B cell (primary cell): ENCODE data around the gene CACNA2D3. TPM values are rescaled to one million over a fixed set of nuclear protein-coding genes. Genes with fewer than 3 reads are reported as not detected.

Experiments
- ATAC-seq: fragments of 200-7000 bp; cut with Tn5 transposase; one replicate; pipeline ENCODE4 v1.10.0; 2021; ENCODE audit warnings: low read depth, mild to moderate bottlenecking, moderate number of reproducible peaks, moderate library complexity
- CTCF ChIA-PET: fragments of 350-600 bp; sonication (Branson Sonifier 250); formaldehyde crosslinking; loops from one replicate; lab custom pipeline; 2021; ENCODE audit warnings: antibody characterized with exemption, inconsistent platforms; lab: Charles Lee
- POLR2A ChIA-PET: fragments of 350-600 bp; sonication (Branson Sonifier 250); formaldehyde crosslinking; loops from one replicate; lab custom pipeline; 2021; ENCODE audit warnings: antibody characterized with exemption; lab: Charles Lee
- DNase-seq: peaks from one replicate; pipeline ENCODE4 v3.0.0; 2013
- H2AFZ ChIP-seq: 2 replicates; pipeline ENCODE4 v1.6.1; 2012; ENCODE audit warnings: mild to moderate bottlenecking, low read depth, low read length; ENCODE audit not compliant: insufficient read depth, poor library complexity, severe bottlenecking
- H3K27ac ChIP-seq, 2 donors: 1 replicate in 1 of 2; 2 replicates in 1 of 2; pipeline ENCODE4 v1.5.1; 2012 to 2013; ENCODE audit warnings: low read length in 2 of 2, mild to moderate bottlenecking in 2 of 2, moderate library complexity in 1 of 2
- H3K27me3 ChIP-seq, 4 experiments: fragments of 200-600 bp in 1 of 4; sonication (generic) in 1 of 4; replicated peaks in 1 of 4; 1 replicate in 2 of 4; 2 replicates in 2 of 4; pipeline versions ENCODE4 v1.6.1 to v1.7.0; 2013 to 2016; ENCODE audit warnings: low read length in 3 of 4, mild to moderate bottlenecking in 2 of 4, mixed read lengths in 1 of 4, moderate library complexity in 1 of 4; ENCODE audit not compliant: insufficient read depth in 4 of 4, control insufficient read depth in 3 of 4; ENCODE audit errors: control extremely low read depth in 1 of 4
- H3K36me3 ChIP-seq, 2 experiments: replicated peaks in 1 of 2; 1 replicate in 1 of 2; 2 replicates in 1 of 2; pipeline versions ENCODE4 v1.6.1 to v1.7.1; 2013; ENCODE audit warnings: low read length in 1 of 2; ENCODE audit not compliant: insufficient read depth in 2 of 2, control insufficient read depth in 1 of 2; ENCODE audit errors: control extremely low read depth in 1 of 2, extremely low read depth in 1 of 2
- H3K4me1 ChIP-seq, 2 donors: fragments of 200-600 bp in 1 of 2; sonication (generic) in 1 of 2; 1 replicate in 1 of 2; 2 replicates in 1 of 2; pipeline versions ENCODE4 v1.5.1 to v1.6.1; 2013 to 2017; ENCODE audit warnings: low read length in 2 of 2; ENCODE audit not compliant: control insufficient read depth in 2 of 2, insufficient read depth in 2 of 2
- H3K4me2 ChIP-seq: replicated peaks from 2 replicates; pipeline ENCODE3; 2012; ENCODE audit warnings: mild to moderate bottlenecking, low read depth, low read length; ENCODE audit not compliant: poor library complexity, severe bottlenecking
- H3K4me3 ChIP-seq, 5 experiments: fragments of 200-600 bp in 1 of 5; sonication (generic) in 1 of 5; 1 replicate in 3 of 5; 2 replicates in 2 of 5; pipeline versions ENCODE4 v1.5.1 to v1.7.0; 2011 to 2016; ENCODE audit warnings: low read length in 4 of 5, mild to moderate bottlenecking in 4 of 5, low read depth in 2 of 5, control low read depth in 1 of 5, moderate library complexity in 1 of 5; ENCODE audit not compliant: insufficient read depth in 1 of 5; ENCODE audit errors: control extremely low read depth in 1 of 5, extremely low read depth in 1 of 5
- H3K79me2 ChIP-seq: fragments of 200-600 bp; sonication (generic); one replicate; pipeline ENCODE4 v1.6.0; 2016; ENCODE audit warnings: low read length; ENCODE audit not compliant: control insufficient read depth, insufficient read depth
- H3K9ac ChIP-seq: fragments of 200-600 bp; sonication (generic); 2 replicates; pipeline ENCODE4 v1.6.1; 2017; ENCODE audit warnings: mild to moderate bottlenecking, low read length, moderate library complexity
- H3K9me3 ChIP-seq, 3 donors: one replicate each; pipeline versions ENCODE4 v1.6.1 to v1.7.1; 2013; ENCODE audit warnings: low read length in 2 of 3; ENCODE audit not compliant: control insufficient read depth in 2 of 3, insufficient read depth in 1 of 3; ENCODE audit errors: control extremely low read depth in 1 of 3
- H4K20me1 ChIP-seq: 2 replicates; pipeline ENCODE4 v1.6.0; 2012; ENCODE audit warnings: mild to moderate bottlenecking, low read length; ENCODE audit not compliant: insufficient read depth, control insufficient read depth, poor library complexity, severe bottlenecking
- H3K27ac Mint-ChIP-seq: one replicate; pipeline ENCODE4 v1.8.0; 2021; ENCODE audit warnings: mixed read lengths
- H3K27me3 Mint-ChIP-seq: one replicate; pipeline ENCODE4 v1.8.0; 2021; ENCODE audit warnings: mixed read lengths
- H3K4me1 Mint-ChIP-seq: one replicate; pipeline ENCODE4 v1.8.0; 2021; ENCODE audit warnings: mixed read lengths
- H3K4me3 Mint-ChIP-seq: one replicate; pipeline ENCODE4 v1.8.0; 2021; ENCODE audit warnings: mixed read lengths
- H3K9me3 Mint-ChIP-seq: one replicate; pipeline ENCODE4 v1.8.0; 2022; ENCODE audit warnings: mixed read lengths; ENCODE audit not compliant: insufficient read depth
- CTCF ChIP-seq: fragments of 200-600 bp; IDR thresholded peaks from one replicate; pipeline ENCODE4 v1.8.0; 2022; ENCODE audit warnings: antibody characterized with exemption, mild to moderate bottlenecking
- EZH2 ChIP-seq: IDR thresholded peaks from 2 replicates; pipeline ENCODE4 v1.6.1; 2012; ENCODE audit warnings: borderline replicate concordance, low read depth, mild to moderate bottlenecking, moderate library complexity, low read length; ENCODE audit not compliant: insufficient read depth, poor library complexity, severe bottlenecking
- whole genome bisulfite sequencing: methylation state at CpG from one replicate; pipeline ENCODE4 v1.1.5; 2013; ENCODE audit warnings: missing lambda C conversion rate; ENCODE audit not compliant: insufficient coverage; 5-methylcytosine and 5-hydroxymethylcytosine counted together
- intact Hi-C: fragments of 100-400 bp; cut with micrococcal nuclease; formaldehyde crosslinking; loops from one replicate; pipeline ENCODE4 v1.10.0; 2022
- polyA plus RNA-seq: library from polyadenylated mRNA; depleted of rRNA; stranded (reverse); fragments of >200 nt; gene quantifications from 2 replicates; pipeline ENCODE4 v1.2.3, GENCODE V29; 2012
- total RNA-seq, 2 donors: library from RNA; stranded (reverse); fragments of 120-200 nt in 1 of 2; gene quantifications; 1 replicate in 1 of 2; 2 replicates in 1 of 2; pipeline versions ENCODE4 v1.2.3 to v1.2.4, GENCODE V29; 2013 to 2022

Gene CACNA2D3
- total and polyA plus RNA-seq, 2 donors (not counting 1 experiment from before 2014, with no cell fraction given), result not detected

DNA sequence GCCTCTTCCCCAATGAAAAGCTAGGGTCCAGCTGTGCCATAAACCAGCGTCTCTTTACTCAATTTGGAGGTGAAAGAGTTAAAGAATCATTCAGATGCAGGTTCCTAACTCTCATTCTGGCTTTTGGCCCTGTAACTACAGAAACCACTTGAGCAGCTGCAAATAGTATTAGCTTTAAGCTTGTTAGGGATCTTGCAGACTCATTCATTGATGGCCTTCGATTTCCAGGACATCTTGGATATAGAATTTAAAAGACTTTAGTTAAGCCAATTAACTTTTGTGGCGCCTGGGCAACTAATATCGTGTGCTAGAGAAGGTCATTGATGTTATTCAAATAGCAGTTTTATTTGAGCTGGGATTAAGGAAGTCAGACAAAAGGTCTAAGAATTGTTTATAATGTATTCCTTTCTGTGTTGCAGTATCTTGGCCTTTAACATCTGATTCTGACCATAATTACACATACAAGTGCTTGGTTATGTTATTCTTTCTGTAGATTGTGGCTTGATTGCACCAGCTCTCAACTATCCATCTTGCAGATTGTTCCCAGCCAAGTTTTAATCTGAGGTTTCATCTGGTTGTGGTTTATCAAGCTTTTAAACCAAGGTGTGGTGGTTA lies 185.3 kb downstream of the CACNA2D3 start:
- Mint-ChIP-seq H3K27ac (no peak overlapping the region), H3K4me3 (no peak overlapping the region), H3K4me1 (no peaks in the 10 kb centered on the region), H3K27me3 (no peaks in the 10 kb centered on the region), H3K9me3 (no peaks in the 10 kb centered on the region)
- H3K4me2 ChIP-seq, result no peak overlapping the region
- no peak overlapping the region for H3K27ac ChIP-seq
- WGBS, result 93% methylated on average over 3 of the region's 4 CpGs
- H2AFZ ChIP-seq, result no peak overlapping the region
- no peaks in the 10 kb centered on the region for H3K27me3 ChIP-seq
- ChIA-PET CTCF (no interaction called here), POLR2A (no interaction called here)
- no peak overlapping the region for H3K4me3 ChIP-seq
- DNase-seq (no peak), ATAC-seq (no peak)
- TF ChIP-seq EZH2 (no peak), CTCF (no peak)
- H3K9me3 ChIP-seq, result no peaks in the 10 kb centered on the region
- no peaks in the 10 kb centered on the region for H4K20me1 ChIP-seq
- H3K9ac ChIP-seq, result no peak overlapping the region
- no peaks in the 10 kb centered on the region for H3K36me3 ChIP-seq
- H3K4me1 ChIP-seq, result no peaks in the 10 kb centered on the region
- no peaks in the 10 kb centered on the region for H3K79me2 ChIP-seq
- intact Hi-C loops, result no loop called here

- Mint-ChIP-seq H3K4me3 (no peak overlapping the region), H3K4me1 (no peaks in the 10 kb centered on the region), H3K9me3 (peaks cover 3% of the 10 kb centered on the region), H3K27ac (no peak overlapping the region), H3K27me3 (no peaks in the 10 kb centered on the region)
- no peaks in the 10 kb centered on the region for H3K4me1 ChIP-seq
- no peak overlapping the region for H2AFZ ChIP-seq
- no peaks in the 10 kb centered on the region for H4K20me1 ChIP-seq
- H3K27ac ChIP-seq, result no peak overlapping the region
- peaks cover 0 to 4% (median 0%) of the 10 kb centered on the region in 3 donors for H3K9me3 ChIP-seq
- TF ChIP-seq EZH2 (no peak), CTCF (no peak)
- no peaks in the 10 kb centered on the region for H3K36me3 ChIP-seq
- WGBS, result 51% methylated on average over 6 of the region's 6 CpGs
- POLR2A ChIA-PET, result no interaction called here
- no peak overlapping the region for H3K9ac ChIP-seq
- CTCF ChIA-PET, result no interaction called here
- no peaks in the 10 kb centered on the region for H3K27me3 ChIP-seq
- no peak for ATAC-seq
- H3K79me2 ChIP-seq, result no peaks in the 10 kb centered on the region
- no peak overlapping the region for H3K4me3 ChIP-seq
- no peak for DNase-seq
- no peak overlapping the region for H3K4me2 ChIP-seq
- intact Hi-C loops, result no loop called here
Measured at GRCh38 chr3:54309601-54310000, 187.2 kb downstream of the CACNA2D3 start.
